GM13976 (cell line): ENCODE measurements around the gene TJP3.

Experiments
- DNase-seq: peaks from one replicate; pipeline ENCODE4 v3.0.0; 2012; ENCODE audit warnings: low spot score
- CTCF ChIP-seq: IDR thresholded peaks from 2 replicates; pipeline ENCODE4 v1.5.1; 2012; ENCODE audit warnings: borderline replicate concordance, mild to moderate bottlenecking; ENCODE audit not compliant: insufficient read depth; ENCODE audit errors: extremely low read depth, missing control alignments, control extremely low read depth
- in situ Hi-C: fragments of 300-500 bp; cut with MboI; formaldehyde crosslinking; loops from one replicate; pipeline ENCODE4 v1.12.0; 2022; ENCODE audit warnings: low sequenced_read_pairs, mixed read lengths, inconsistent platforms; ENCODE audit not compliant: unreplicated experiment

The TJP3 gene

GRCh38 chr19:3745363-3746045 is 37.3 kb downstream of the TJP3 start:
- DNase-seq: no peak
- in situ Hi-C loops: no loop called here
- TF ChIP-seq CTCF: no peak

- TF ChIP-seq CTCF: no peak
- DNase-seq: no peak
- in situ Hi-C loops: no loop called here
Observed at GRCh38 chr19:3746371-3747056, 38.3 kb downstream of the TJP3 start.

- TF ChIP-seq CTCF: no peak
- DNase-seq: no peak
- in situ Hi-C loops: no loop called here
Observed at GRCh38 chr19:3748965-3749364, 40.8 kb downstream of the TJP3 start.

- in situ Hi-C loops: no loop called here
- TF ChIP-seq CTCF: no peak
- DNase-seq: no peak
Observed at GRCh38 chr19:3750211-3750610, 42.0 kb downstream of the TJP3 start.

GRCh38 chr19:3751236-3751635 is 43.1 kb downstream of the TJP3 start:
- in situ Hi-C loops: no loop called here
- no peak for DNase-seq
- TF ChIP-seq CTCF: no peak

GRCh38 chr19:3752492-3752891 is 44.3 kb downstream of the TJP3 start:
- TF ChIP-seq CTCF: no peak
- in situ Hi-C loops: no loop called here
- DNase-seq: no peak
